Fibroblast of lung (primary cell): ENCODE measurements around the gene PHF2. TPM values are rescaled to one million over a fixed set of nuclear protein-coding genes. Genes with fewer than 3 reads are reported as not detected.

ENCODE experiments used
- DNase-seq, 2 donors: peaks; one replicate each; pipeline versions ENCODE4 v3.0.0 to v3.0.0-alpha.2; 2010; ENCODE audit warnings: low read depth in 2 of 2
- H2AFZ ChIP-seq: 2 replicates; pipeline ENCODE4 v1.5.1; 2012; ENCODE audit warnings: low read length, control low read depth, inconsistent platforms
- H3K27ac ChIP-seq: 2 replicates; pipeline ENCODE4 v1.5.1; 2011; ENCODE audit warnings: low read length, control low read depth; ENCODE audit not compliant: insufficient read depth
- H3K27me3 ChIP-seq: 2 replicates; pipeline ENCODE4 v1.5.1; 2011; ENCODE audit warnings: mild to moderate bottlenecking, low read length; ENCODE audit not compliant: control insufficient read depth, insufficient read depth
- H3K36me3 ChIP-seq: 2 replicates; pipeline ENCODE4 v1.5.1; 2011; ENCODE audit warnings: low read length; ENCODE audit not compliant: control insufficient read depth, insufficient read depth
- H3K4me1 ChIP-seq: 2 replicates; pipeline ENCODE4 v1.5.1; 2011; ENCODE audit warnings: low read length; ENCODE audit not compliant: control insufficient read depth, insufficient read depth; ENCODE audit errors: extremely low read depth
- H3K4me2 ChIP-seq: 2 replicates; pipeline ENCODE4 v1.5.1; 2011; ENCODE audit warnings: low read length, control low read depth; ENCODE audit not compliant: insufficient read depth; ENCODE audit errors: extremely low read depth
- H3K4me3 ChIP-seq, 4 experiments: fragments of 200-600 bp in 1 of 4; sonication (generic) in 1 of 4; replicated peaks in 1 of 4; 2 replicates each; pipeline ENCODE4 v1.5.1; 2011 to 2016; ENCODE audit warnings: low read length in 4 of 4, low read depth in 3 of 4, mild to moderate bottlenecking in 3 of 4, control low read depth in 2 of 4, inconsistent platforms in 1 of 4, mixed read lengths in 1 of 4; ENCODE audit not compliant: insufficient read depth in 1 of 4; ENCODE audit errors: control extremely low read depth in 1 of 4
- H3K79me2 ChIP-seq: 2 replicates; pipeline ENCODE4 v1.5.1; 2012; ENCODE audit warnings: mild to moderate bottlenecking, low read length, inconsistent platforms; ENCODE audit not compliant: control insufficient read depth, insufficient read depth
- H3K9ac ChIP-seq: 2 replicates; pipeline ENCODE4 v1.5.1; 2011; ENCODE audit warnings: mild to moderate bottlenecking, low read length, control low read depth; ENCODE audit not compliant: insufficient read depth
- H3K9me3 ChIP-seq: 2 replicates; pipeline ENCODE4 v1.5.1; 2012; ENCODE audit warnings: low read depth, low read length; ENCODE audit not compliant: control insufficient read depth, insufficient read depth
- H4K20me1 ChIP-seq: 2 replicates; pipeline ENCODE4 v1.5.1; 2011; ENCODE audit warnings: low read length; ENCODE audit not compliant: control insufficient read depth, insufficient read depth; ENCODE audit errors: extremely low read depth
- EZH2 ChIP-seq: IDR thresholded peaks from 2 replicates; pipeline ENCODE4 v1.5.1; 2012; ENCODE audit warnings: low read length, control low read depth, mild to moderate bottlenecking; ENCODE audit errors: missing control alignments
- polyA plus RNA-seq, 2 donors: library from polyadenylated mRNA; depleted of rRNA in 1 of 2; stranded (reverse) in 1 of 2; unstranded in 1 of 2; fragments of >200 nt; gene quantifications; 2 replicates each; pipeline ENCODE4 v1.2.1, GENCODE V29; 2011 to 2012; ENCODE audit warnings: missing spikeins in 1 of 2
- total RNA-seq: library from RNA; depleted of rRNA; stranded (reverse); fragments of >200 nt; gene quantifications from 2 replicates; pipeline ENCODE4 v1.2.1, GENCODE V29; 2014
- TF ChIP-seq, protein P1 (sequence below), 2 donors: IDR thresholded peaks in 1 of 2; conservative IDR thresholded peaks in 1 of 2; 1 replicate in 1 of 2; 2 replicates in 1 of 2; pipeline ENCODE4 v1.5.1; 2011 to 2012; ENCODE audit warnings: low read length in 2 of 2, control low read depth in 1 of 2, inconsistent platforms in 1 of 2, low read depth in 1 of 2, mild to moderate bottlenecking in 1 of 2

Gene PHF2
- total and polyA plus RNA-seq, 2 donors (not counting 1 experiment from before 2014, with no cell fraction given), result 9.2 to 13.4 TPM

DNA sequence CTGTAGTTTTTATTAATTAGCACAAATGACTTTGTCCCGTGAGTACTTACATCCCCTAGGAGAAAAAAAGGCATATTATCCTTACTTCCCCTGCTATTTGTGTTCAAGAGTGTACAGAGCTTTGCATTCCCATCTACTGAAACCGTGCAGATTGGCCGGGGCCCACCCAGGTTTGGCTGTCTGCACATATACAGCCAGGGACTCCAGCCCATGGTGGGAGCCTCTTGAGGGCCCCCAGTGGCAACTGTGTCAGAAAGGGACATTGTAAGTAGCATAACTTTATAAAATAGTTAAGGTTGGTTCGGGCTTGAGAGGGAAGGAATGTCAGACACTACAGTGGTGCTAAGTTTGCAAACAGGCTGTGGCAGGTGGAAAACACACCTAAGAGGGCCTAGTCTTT lies 24.7 kb downstream of the PHF2 start:
- Histone ChIP-seq H4K20me1 (no peaks in the 10 kb centered on the region), H3K4me3 (no peak overlapping the region)
- TF ChIP-seq, protein P1, sequence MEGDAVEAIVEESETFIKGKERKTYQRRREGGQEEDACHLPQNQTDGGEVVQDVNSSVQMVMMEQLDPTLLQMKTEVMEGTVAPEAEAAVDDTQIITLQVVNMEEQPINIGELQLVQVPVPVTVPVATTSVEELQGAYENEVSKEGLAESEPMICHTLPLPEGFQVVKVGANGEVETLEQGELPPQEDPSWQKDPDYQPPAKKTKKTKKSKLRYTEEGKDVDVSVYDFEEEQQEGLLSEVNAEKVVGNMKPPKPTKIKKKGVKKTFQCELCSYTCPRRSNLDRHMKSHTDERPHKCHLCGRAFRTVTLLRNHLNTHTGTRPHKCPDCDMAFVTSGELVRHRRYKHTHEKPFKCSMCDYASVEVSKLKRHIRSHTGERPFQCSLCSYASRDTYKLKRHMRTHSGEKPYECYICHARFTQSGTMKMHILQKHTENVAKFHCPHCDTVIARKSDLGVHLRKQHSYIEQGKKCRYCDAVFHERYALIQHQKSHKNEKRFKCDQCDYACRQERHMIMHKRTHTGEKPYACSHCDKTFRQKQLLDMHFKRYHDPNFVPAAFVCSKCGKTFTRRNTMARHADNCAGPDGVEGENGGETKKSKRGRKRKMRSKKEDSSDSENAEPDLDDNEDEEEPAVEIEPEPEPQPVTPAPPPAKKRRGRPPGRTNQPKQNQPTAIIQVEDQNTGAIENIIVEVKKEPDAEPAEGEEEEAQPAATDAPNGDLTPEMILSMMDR (conservative IDR thresholded peaks at IDR 0.05 in 1 of 2, IDR thresholded peaks at IDR 0.05 in 1 of 2; ENCODE audit: low read depth in 1 of 2, low read length in 2 of 2), result no peak
- TF ChIP-seq EZH2, result no peak

DNA sequence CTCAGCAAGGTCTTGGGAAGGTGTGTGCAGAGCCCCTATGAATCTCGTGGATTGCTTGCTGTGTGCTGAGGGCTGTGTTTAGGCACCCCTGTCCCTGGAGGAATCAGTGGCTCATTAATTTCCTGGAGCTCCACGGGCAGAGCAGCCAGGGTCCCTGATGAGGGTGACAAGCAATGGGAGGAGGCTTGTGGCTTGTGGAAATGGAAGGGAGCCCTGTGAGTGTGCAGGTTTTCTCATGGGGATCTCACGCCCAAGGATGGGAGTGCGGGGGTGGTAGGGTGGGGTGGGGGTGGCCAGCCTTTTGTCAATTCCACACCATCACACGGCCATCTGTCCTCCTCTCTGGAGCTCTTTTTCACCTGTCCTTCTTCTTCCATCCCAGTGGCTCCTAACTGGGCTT lies 25.3 kb downstream of the PHF2 start:
- no peaks in the 10 kb centered on the region for H3K36me3 ChIP-seq
- no peaks in the 10 kb centered on the region for H3K27me3 ChIP-seq
- no peaks in the 10 kb centered on the region for H4K20me1 ChIP-seq
- no peak overlapping the region for H3K27ac ChIP-seq
- no peak for TF ChIP-seq EZH2
- TF ChIP-seq, protein P1 (conservative IDR thresholded peaks at IDR 0.05 in 1 of 2, IDR thresholded peaks at IDR 0.05 in 1 of 2; ENCODE audit: low read depth in 1 of 2, low read length in 2 of 2), result no peak
- no peak overlapping the region for H3K9ac ChIP-seq
- no peak overlapping the region for H3K4me2 ChIP-seq
- H3K4me1 ChIP-seq, result no peaks in the 10 kb centered on the region
- H3K4me3 ChIP-seq, result no peak overlapping the region
- no peaks in the 10 kb centered on the region for H3K9me3 ChIP-seq
- peaks cover 20% of the 10 kb centered on the region for H3K79me2 ChIP-seq
- DNase-seq, result no peak
- no peak overlapping the region for H2AFZ ChIP-seq

More for the DNA sequence above, 24.7 kb downstream of the PHF2 start:
- no peak overlapping the region for H3K4me2 ChIP-seq
- H3K27me3 ChIP-seq, result no peaks in the 10 kb centered on the region
- no peak overlapping the region for H2AFZ ChIP-seq
- no peak for DNase-seq
- H3K4me1 ChIP-seq, result no peaks in the 10 kb centered on the region
- H3K9ac ChIP-seq, result no peak overlapping the region
- no peak overlapping the region for H3K27ac ChIP-seq
- H3K9me3 ChIP-seq, result no peaks in the 10 kb centered on the region
- H3K79me2 ChIP-seq, result peaks cover 20% of the 10 kb centered on the region
- no peaks in the 10 kb centered on the region for H3K36me3 ChIP-seq

DNA sequence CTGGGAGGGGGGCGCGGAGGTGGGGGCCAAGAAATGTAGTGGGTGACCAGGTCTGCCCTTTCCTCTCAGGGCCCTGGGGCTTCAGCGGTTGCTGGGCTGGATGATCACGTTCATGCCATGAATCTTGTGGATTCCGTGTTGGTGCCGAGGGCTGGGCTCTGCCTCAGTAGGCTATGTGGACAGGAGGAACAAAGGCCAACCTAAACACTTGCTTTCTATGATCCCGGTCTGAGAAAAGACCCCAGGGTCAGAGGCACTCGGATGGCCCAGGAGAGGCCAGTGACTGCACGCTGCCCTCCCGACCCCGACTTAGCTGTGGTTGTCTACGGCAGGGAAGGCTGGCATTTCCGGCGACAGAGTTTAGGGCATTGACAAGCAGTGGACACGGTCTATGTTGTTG lies 26.6 kb downstream of the PHF2 start:
- H2AFZ ChIP-seq, result no peak overlapping the region
- no peaks in the 10 kb centered on the region for H4K20me1 ChIP-seq
- H3K9ac ChIP-seq, result no peak overlapping the region
- H3K27ac ChIP-seq, result no peak overlapping the region
- H3K4me3 ChIP-seq, result no peak overlapping the region
- DNase-seq, result no peak
- H3K27me3 ChIP-seq, result no peaks in the 10 kb centered on the region
- H3K4me1 ChIP-seq, result no peaks in the 10 kb centered on the region
- H3K79me2 ChIP-seq, result peaks cover 17% of the 10 kb centered on the region
- no peaks in the 10 kb centered on the region for H3K36me3 ChIP-seq
- no peaks in the 10 kb centered on the region for H3K9me3 ChIP-seq
- TF ChIP-seq, protein P1 (conservative IDR thresholded peaks at IDR 0.05 in 1 of 2, IDR thresholded peaks at IDR 0.05 in 1 of 2; ENCODE audit: low read depth in 1 of 2, low read length in 2 of 2), result no peak
- no peak for TF ChIP-seq EZH2
- no peak overlapping the region for H3K4me2 ChIP-seq
